Islet precursor cell (in vitro differentiated cells): ENCODE data around the gene PSKH1.
"Not testable (repeated sequence)": the region's sequence is repeated elsewhere in the genome, so short reads cannot be mapped to it uniquely, and the experiment has no call there.

ENCODE experiments used
- DNase-seq: peaks from one replicate; pipeline ENCODE4 v3.0.0-alpha.2; 2018

PSKH1 gene

GRCh38 chr16:67892899-67893742, at the start of gene PSKH1:
Gene PSKH1, plus strand, starts transcription at chr16:67893254. Its CDS starts 15,496 bp downstream, at chr16:67908750.
- peak; percentile 99 for DNase-seq

GRCh38 chr16:67843343-67843765, 49.7 kb upstream of the PSKH1 start:
- DNase-seq: no peak

DNA sequence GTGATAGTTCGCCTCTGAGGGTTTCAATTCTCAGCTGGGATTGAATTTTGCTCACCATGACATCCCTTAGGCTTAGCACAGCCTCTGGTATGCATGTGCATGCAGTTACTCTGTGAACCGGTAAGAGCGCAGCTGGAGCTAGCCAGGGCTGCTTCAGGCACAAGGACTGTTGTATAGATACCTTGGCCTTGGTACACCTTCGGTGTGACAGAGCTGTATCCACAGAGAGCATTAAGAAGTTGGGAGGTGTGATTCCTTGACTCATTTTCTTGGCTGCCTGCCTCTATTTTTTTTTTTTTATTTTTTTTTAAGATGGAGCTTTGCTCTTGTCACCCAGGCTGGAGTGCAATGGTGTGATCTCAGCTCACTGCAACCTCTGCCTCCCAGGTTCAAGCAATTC, 48.6 kb upstream of the PSKH1 start:
- no peak for DNase-seq

GRCh38 chr16:67845291-67846062, 47.6 kb upstream of the PSKH1 start:
- DNase-seq: no peak

GRCh38 chr16:67846063-67846319, 47.1 kb upstream of the PSKH1 start:
- no peak for DNase-seq

DNA sequence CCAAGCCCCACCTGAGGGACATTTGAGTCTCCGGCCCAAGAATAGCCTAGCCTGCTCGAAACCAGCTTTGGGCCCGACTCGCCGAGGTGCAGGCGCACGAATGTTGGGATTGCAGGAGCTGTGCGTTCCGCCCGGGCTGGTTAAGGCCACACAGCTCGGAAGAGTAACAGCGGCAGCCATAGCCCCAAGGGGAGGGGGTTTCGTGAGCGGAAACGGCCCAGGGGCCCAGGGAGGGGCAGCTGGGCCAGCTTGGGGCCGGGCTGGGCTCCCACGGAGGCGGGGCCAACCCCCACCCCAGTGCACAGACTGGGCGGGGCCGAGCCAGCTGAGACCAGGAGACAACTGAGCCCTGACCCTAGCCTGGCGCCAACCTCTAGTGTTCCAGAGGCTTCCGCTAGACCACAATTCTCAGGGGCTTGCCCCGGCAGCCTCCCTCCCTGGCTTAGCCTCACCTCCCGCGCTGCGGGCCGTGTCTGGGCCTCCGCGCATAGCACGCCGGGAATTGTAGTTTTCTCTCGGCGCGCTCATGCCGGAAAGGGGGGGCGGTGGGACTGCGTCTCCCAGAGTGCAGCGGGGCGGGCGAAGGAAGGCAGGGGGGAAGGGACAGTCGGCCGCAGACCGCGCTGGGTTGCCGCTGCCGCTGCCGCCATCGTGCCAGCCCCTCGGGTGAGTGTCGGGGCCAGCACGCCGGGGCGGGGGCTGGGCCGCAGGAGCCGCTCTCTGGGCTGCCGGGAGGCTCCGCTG, 46.6 kb upstream of the PSKH1 start, which contains the start of gene NUTF2:
Gene NUTF2 (plus strand): TSS at position 614 of the 744 bp plus-strand sequence. CDS start 18,198 bp downstream, outside the sequence.
- DNase-seq: peak; percentile 100

GRCh38 chr16:67847064-67847861, 45.8 kb upstream of the PSKH1 start, which contains the start of gene CENPT:
Gene CENPT, minus strand, starts transcription at chr16:67847693. Its CDS starts 13,834 bp downstream, at chr16:67833859.
- DNase-seq: peak; percentile 93

DNA sequence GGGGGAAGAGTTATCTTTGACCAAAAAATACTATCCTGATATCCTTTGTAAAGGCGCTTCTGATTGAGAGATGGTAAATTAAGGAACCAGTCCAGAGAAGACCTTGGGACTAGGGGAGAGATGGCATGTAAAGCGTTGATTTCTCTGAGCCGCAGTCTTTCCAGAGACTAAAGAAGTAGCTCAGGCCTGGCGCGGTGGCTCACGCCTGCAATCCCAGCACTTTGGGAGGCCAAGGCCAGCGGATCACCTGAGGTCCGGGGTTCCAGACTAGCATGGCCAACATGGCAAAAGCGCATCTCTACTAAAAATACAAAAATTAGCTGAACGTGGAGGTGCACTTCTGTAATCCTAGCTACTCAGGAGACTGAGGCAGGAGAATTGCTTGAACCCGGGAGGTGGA, 44.9 kb upstream of the PSKH1 start:
- DNase-seq: no peak

DNA sequence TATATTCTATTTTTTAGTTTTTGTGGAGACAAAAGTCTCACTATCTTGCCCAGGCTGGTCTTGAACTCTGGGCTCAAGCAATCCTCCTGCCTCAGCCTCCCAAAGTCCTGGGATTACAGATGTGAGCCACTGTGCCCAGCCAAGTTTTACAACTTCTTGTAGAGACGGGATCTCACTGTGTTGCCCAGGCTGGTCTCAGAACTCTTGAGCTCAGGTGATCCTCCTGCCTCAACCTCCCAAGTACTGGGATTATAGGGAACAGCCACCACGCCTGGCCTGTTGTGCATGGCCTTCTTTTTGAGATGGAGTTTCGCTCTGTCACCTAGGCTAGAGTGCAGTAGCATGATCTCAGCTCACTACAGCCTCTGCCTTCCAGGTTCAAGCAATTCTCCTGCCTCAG, 39.4 kb upstream of the PSKH1 start:
- no peak for DNase-seq

DNA sequence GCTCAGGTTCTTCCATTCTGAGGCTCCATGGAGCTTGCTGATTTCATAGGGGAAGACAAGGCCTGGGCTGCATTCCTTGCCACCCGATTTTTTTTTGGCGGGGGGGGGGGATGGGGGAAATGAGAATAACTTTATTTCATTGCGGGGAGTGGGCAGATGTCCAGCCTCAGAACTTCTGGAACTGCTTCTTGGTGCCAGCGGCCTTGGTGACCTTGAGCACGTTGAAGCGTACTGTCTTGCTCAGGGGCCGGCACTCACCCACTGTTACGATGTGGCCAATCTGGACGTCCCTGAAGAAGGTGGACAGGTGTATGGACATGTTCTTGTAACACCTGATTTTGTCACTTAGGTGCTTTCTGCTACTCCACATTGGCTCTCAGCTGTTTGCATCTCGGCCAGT, 37.3 kb upstream of the PSKH1 start:
- no peak for DNase-seq

- no peak for DNase-seq
Measured at GRCh38 chr16:67856927-67857546, 36.0 kb upstream of the PSKH1 start.

- DNase-seq: peak; percentile 87
Measured at GRCh38 chr16:67857547-67858233, 35.4 kb upstream of the PSKH1 start.

DNA sequence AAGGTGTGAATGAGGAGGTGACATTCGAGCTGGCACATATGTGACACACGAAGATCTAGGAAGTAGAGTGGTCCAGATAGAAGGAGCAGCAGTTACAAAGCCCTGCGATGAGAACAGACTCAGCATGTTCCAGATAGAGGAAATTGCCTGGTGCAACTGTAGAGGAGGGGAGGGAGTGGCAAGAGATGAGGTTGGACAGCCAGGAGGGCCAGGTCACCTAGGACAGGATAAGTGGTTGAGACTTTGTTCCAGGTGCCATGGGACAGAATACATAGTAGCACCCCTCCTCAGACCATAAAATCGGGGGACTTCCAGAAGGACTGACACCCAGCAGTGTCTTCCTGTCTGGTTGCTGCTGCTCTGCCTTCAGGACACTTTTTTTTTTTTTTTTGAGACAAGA, 34.6 kb upstream of the PSKH1 start:
- no peak for DNase-seq

DNA sequence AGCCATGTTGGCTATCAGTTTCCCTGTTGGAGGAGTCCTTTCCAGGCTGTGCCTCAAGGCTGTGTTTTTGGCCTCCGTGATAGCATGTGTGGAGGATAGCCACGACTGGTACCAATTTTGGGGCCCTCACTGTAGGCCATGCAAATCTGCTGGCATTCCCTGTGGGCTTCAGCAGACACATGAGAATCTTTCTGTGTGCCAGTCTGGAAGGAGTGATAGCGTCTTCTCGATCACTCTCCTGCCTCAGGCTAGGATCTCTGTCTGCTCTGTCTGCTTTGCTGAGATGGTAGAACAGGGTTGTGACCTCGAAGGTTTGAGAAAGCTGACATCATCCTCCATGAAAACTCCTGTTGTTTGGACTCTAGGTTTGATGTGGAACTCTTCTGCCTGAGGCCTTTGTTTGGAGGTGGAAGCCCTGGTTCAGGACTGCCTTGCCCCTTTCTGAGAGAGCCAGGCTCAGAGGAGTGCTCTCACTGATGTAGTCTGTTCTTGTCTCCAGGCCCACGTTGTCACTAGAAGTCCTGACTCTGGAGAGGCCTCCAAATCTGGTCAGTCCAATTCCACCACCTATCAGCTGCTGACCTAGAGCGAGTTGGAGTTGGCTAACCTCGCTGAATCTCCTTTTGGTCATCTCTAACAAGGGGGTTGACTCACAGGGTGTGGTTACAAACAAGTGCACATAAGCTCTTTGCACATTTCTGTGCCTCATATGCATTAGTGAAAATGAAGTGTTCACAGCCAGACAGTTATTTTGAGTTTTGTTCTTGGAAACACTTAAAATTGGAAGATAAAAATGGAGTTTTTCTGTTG, 32.3 kb upstream of the PSKH1 start:
- DNase-seq: no peak

DNA sequence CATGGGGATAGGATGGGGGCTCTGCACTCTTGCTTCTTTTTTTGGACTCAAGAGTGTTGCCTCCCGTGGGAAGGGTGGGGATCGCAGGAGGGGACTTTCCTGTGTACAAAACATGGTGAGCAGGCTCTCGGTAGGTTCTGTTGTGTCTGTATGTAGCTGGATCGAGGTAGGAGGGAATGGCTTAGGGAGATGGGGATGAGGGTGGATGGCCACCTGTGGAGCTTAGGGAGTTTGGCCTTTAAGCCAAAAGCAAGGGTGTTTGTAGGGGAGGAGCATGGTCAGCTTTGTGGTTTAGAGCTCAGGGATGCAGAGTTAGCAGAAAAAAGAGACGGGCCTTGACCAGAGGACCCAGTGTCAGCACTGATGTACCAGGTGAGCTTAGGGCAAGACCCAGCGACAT, 31.2 kb upstream of the PSKH1 start:
- no peak for DNase-seq

DNA sequence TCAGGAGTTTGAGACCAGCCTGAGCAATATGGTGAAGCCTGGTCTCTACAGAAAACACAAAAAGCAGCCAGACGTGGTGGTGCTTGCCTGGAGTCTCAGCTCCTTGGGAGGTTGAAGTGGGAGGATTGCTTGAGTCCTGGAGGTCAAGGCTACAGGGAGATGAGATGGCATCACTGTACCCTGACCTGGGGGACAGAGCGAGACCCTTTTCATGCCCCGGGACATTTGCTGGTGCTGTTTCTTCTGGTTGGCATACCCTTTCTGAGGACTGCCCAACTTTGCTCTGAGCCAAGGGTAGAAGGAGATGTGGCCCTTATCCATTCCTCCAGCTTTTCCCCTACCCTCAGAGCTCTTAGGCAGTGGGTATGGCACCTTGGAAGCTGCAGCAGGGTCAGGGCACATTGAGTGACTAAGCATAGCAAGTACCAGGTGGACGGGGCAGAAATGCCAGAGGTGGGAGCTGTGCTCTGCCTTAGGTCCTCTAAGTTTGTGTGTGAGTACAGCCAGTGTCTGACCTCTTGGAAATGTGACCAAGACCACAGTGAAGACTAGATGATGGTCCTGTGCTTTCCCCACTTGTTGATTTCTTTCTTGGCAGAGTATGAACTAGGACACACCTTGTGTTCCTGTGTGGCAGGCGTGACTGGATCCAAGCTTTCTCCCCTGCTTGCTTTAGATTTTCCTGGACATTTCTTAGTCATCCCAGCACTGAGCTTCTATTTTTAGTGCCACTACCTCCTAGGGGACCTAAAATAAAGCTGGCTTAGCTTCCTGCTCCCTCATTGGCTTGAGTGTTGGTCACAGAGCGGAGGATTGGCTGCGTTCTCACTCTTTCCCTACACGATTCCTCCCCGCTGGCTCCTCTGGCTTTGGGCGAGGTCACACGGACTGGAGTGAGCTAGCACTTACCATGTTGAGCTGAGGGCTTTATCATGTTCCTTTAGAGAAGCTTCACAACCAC, 30.2 kb upstream of the PSKH1 start:
- DNase-seq: no peak

GRCh38 chr16:67864044-67864443, 29.0 kb upstream of the PSKH1 start:
- DNase-seq: not testable (repeated sequence)

DNA sequence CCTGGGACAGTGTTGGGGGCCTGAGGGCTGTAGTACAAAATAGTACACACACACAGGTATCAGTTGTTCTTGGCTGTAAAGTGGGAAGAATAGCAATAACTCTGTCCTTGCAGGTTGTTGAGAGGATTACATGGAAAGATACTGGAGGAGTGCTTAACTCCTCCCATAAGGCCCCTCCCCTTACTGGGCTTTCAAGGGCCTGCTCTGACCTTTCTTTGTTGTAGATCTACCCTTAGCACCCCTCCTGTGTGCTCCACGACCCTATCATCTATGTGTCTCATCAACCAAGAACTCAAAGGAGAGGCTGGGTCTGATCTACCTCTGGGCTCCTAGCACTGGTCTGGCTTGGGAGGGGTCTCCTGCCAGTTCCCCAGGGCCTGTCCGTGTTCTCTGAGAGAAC, 28.5 kb upstream of the PSKH1 start:
- no peak for DNase-seq

DNA sequence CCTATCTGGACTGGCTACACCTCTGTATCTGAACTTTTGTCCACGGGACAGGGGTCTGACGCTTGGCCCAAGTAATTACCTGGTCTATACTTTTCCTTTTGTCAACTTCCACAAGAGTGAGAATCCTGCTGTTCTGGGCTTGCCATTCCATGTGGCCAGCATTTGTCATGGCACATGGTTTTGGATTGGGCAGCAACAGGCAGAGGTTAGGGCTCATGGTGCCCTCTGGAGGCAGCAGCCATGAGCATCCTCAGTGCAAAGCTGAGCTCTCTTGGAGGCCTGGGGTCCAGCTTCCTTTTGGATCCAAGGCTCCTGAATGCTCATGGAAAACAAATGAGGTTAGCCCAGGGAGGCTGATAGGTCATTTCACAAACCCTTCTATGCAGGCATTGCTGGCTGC, 27.7 kb upstream of the PSKH1 start:
- DNase-seq: no peak
